MM.1S (cell line): Measurements from ENCODE around the gene BEND5.
A peak's percentile ranks its signal among the peaks of the same experiment; 100 is the strongest.

ENCODE experiments used
- DNase-seq: peaks from one replicate; pipeline ENCODE4 v3.0.0-alpha.2; 2015
- H2AFZ ChIP-seq: fragments of 300-600 bp; sonication (generic); 2 replicates; pipeline ENCODE4 v1.6.0; 2016; ENCODE audit warnings: antibody characterized with exemption, low read length
- H3F3A ChIP-seq: fragments of 300-600 bp; sonication (generic); 2 replicates; pipeline ENCODE4 v1.6.1; 2016; ENCODE audit warnings: mild to moderate bottlenecking, antibody characterized with exemption, low read length, moderate library complexity, mixed read lengths; ENCODE audit not compliant: insufficient read depth
- H3K27ac ChIP-seq: fragments of 300-600 bp; sonication (generic); 2 replicates; pipeline ENCODE4 v1.5.1; 2016; ENCODE audit warnings: mild to moderate bottlenecking, low read length
- H3K27me3 ChIP-seq: fragments of 300-600 bp; sonication (generic); replicated peaks from 2 replicates; pipeline ENCODE4 v1.6.0; 2016; ENCODE audit warnings: low read length; ENCODE audit not compliant: insufficient read depth
- H3K36me3 ChIP-seq: fragments of 300-600 bp; sonication (generic); replicated peaks from 2 replicates; pipeline ENCODE4 v1.6.1; 2016; ENCODE audit warnings: mild to moderate bottlenecking, low read length, mixed read lengths; ENCODE audit not compliant: insufficient read depth
- H3K4me1 ChIP-seq: fragments of 300-600 bp; sonication (generic); 2 replicates; pipeline ENCODE4 v1.6.1; 2016; ENCODE audit warnings: low read length, mixed read lengths
- H3K4me2 ChIP-seq: fragments of 300-600 bp; sonication (generic); 2 replicates; pipeline ENCODE4 v1.6.0; 2016; ENCODE audit warnings: low read depth, low read length
- H3K4me3 ChIP-seq: fragments of 300-600 bp; sonication (generic); 2 replicates; pipeline ENCODE4 v1.5.1; 2016; ENCODE audit warnings: low read length, mixed read lengths
- H3K79me2 ChIP-seq: fragments of 300-600 bp; sonication (generic); 2 replicates; pipeline ENCODE4 v1.6.1; 2016; ENCODE audit warnings: mixed run types, low read length, mixed read lengths
- H3K9ac ChIP-seq: fragments of 300-600 bp; sonication (generic); 2 replicates; pipeline ENCODE4 v1.6.1; 2016; ENCODE audit warnings: low read length, mixed read lengths
- H3K9me2 ChIP-seq: fragments of 300-600 bp; sonication (generic); replicated peaks from 2 replicates; pipeline ENCODE4 v1.6.1; 2016; ENCODE audit warnings: mild to moderate bottlenecking, low read length, mixed read lengths; ENCODE audit not compliant: insufficient read depth
- H3K9me3 ChIP-seq: fragments of 300-600 bp; sonication (generic); replicated peaks from 2 replicates; pipeline ENCODE4 v1.6.1; 2016; ENCODE audit warnings: mild to moderate bottlenecking, low read length, mixed read lengths; ENCODE audit not compliant: insufficient read depth
- H4K20me1 ChIP-seq: fragments of 300-600 bp; sonication (generic); 2 replicates; pipeline ENCODE4 v1.6.1; 2016; ENCODE audit warnings: mild to moderate bottlenecking, low read length, moderate library complexity, mixed read lengths; ENCODE audit not compliant: insufficient read depth
- EZH2 ChIP-seq: fragments of 300-600 bp; sonication (generic); optimal IDR thresholded peaks from 2 replicates; pipeline ENCODE3; 2017; ENCODE audit warnings: low read depth, mild to moderate bottlenecking, antibody characterized with exemption, low read length, mixed read lengths
- EZH2phosphoT487 ChIP-seq: fragments of 300-600 bp; sonication (generic); IDR thresholded peaks from 2 replicates; pipeline ENCODE4 v1.6.1; 2018; ENCODE audit warnings: antibody characterized with exemption, low read length
- TF ChIP-seq, protein P1 (sequence below): fragments of 300-600 bp; sonication (generic); IDR thresholded peaks from 2 replicates; pipeline ENCODE4 v1.5.1; 2016; ENCODE audit warnings: antibody characterized with exemption, low read length, mixed read lengths

Gene BEND5

GRCh38 chr1:48753293-48753692, 23.4 kb downstream of the BEND5 start:
- no peak overlapping the region for H3K27ac ChIP-seq
- H4K20me1 ChIP-seq = no peaks in the 10 kb centered on the region
- H3K4me2 ChIP-seq = no peak overlapping the region
- no peaks in the 10 kb centered on the region for H3K9me2 ChIP-seq
- DNase-seq = no peak
- no peaks in the 10 kb centered on the region for H3K36me3 ChIP-seq
- H3K9ac ChIP-seq = no peak overlapping the region
- H3K4me1 ChIP-seq = 0 out of 2 replicates have a peak, but pooled peaks cover 4% of the 10 kb centered on the region
- H3K4me3 ChIP-seq = no peak overlapping the region
- H2AFZ ChIP-seq = no peak overlapping the region
- H3K79me2 ChIP-seq = no peaks in the 10 kb centered on the region
- no peaks in the 10 kb centered on the region for H3F3A ChIP-seq
- TF ChIP-seq, protein P1, sequence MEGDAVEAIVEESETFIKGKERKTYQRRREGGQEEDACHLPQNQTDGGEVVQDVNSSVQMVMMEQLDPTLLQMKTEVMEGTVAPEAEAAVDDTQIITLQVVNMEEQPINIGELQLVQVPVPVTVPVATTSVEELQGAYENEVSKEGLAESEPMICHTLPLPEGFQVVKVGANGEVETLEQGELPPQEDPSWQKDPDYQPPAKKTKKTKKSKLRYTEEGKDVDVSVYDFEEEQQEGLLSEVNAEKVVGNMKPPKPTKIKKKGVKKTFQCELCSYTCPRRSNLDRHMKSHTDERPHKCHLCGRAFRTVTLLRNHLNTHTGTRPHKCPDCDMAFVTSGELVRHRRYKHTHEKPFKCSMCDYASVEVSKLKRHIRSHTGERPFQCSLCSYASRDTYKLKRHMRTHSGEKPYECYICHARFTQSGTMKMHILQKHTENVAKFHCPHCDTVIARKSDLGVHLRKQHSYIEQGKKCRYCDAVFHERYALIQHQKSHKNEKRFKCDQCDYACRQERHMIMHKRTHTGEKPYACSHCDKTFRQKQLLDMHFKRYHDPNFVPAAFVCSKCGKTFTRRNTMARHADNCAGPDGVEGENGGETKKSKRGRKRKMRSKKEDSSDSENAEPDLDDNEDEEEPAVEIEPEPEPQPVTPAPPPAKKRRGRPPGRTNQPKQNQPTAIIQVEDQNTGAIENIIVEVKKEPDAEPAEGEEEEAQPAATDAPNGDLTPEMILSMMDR = no peak
- no peak for TF ChIP-seq EZH2
- no peak for TF ChIP-seq EZH2phosphoT487
- H3K9me3 ChIP-seq = no peaks in the 10 kb centered on the region
- H3K27me3 ChIP-seq = no peaks in the 10 kb centered on the region

GRCh38 chr1:48750109-48750508, 26.6 kb downstream of the BEND5 start:
- TF ChIP-seq EZH2 (no peak), EZH2phosphoT487 (no peak)
- TF ChIP-seq, protein P1 = no peak
- no peaks in the 10 kb centered on the region for H3K9me2 ChIP-seq
- no peak overlapping the region for H3K4me3 ChIP-seq
- H3K36me3 ChIP-seq = no peaks in the 10 kb centered on the region
- no peak for DNase-seq
- H3K27ac ChIP-seq = no peak overlapping the region
- H3K9ac ChIP-seq = no peak overlapping the region
- no peaks in the 10 kb centered on the region for H3K27me3 ChIP-seq
- no peaks in the 10 kb centered on the region for H4K20me1 ChIP-seq
- H2AFZ ChIP-seq = 0 out of 2 replicates have a peak overlapping the region, but pooled peaks have one; percentile 17
- no peaks in the 10 kb centered on the region for H3K9me3 ChIP-seq
- 0 out of 2 replicates have a peak, but pooled peaks cover 4% of the 10 kb centered on the region for H3K4me1 ChIP-seq
- no peak overlapping the region for H3K4me2 ChIP-seq
- no peaks in the 10 kb centered on the region for H3K79me2 ChIP-seq
- no peaks in the 10 kb centered on the region for H3F3A ChIP-seq

GRCh38 chr1:48749068-48749467, 27.6 kb downstream of the BEND5 start:
- Histone ChIP-seq H3K9ac (no peak overlapping the region), H3K4me2 (no peak overlapping the region), H3K36me3 (no peaks in the 10 kb centered on the region), H2AFZ (no peak overlapping the region), H3K9me3 (no peaks in the 10 kb centered on the region), H3K27me3 (no peaks in the 10 kb centered on the region), H3K4me1 (0 out of 2 replicates have a peak, but pooled peaks cover 8% of the 10 kb centered on the region), H4K20me1 (no peaks in the 10 kb centered on the region), H3K27ac (no peak overlapping the region), H3K4me3 (no peak overlapping the region), H3F3A (no peaks in the 10 kb centered on the region), H3K9me2 (no peaks in the 10 kb centered on the region), H3K79me2 (no peaks in the 10 kb centered on the region)
- TF ChIP-seq EZH2 (no peak), EZH2phosphoT487 (no peak)
- TF ChIP-seq, protein P1 = no peak
- DNase-seq = no peak
